Caco-2 (cell line): Measurements from ENCODE around the gene KRTAP5-9. TPM values are rescaled to one million over a fixed set of nuclear protein-coding genes. Genes with fewer than 3 reads are reported as not detected.
"Not testable (repeated sequence)": the region's sequence is repeated elsewhere in the genome, so short reads cannot be mapped to it uniquely, and the experiment has no call there.

Source experiments
- BruUV-seq: library from RNA; stranded (reverse); fragments of 400-500 nt; replicated peaks from 2 replicates; lab custom pipeline; 2021; lab: Mats Ljungman, UMichigan
- CTCF ChIA-PET: fragments of 300-600 bp; sonication (Branson Sonifier 250); formaldehyde crosslinking; loops from one replicate; lab custom pipeline; 2022; ENCODE audit warnings: antibody characterized with exemption; lab: Charles Lee
- POLR2A ChIA-PET: fragments of 300-600 bp; sonication (Branson Sonifier 250); formaldehyde crosslinking; loops from one replicate; lab custom pipeline; 2022; ENCODE audit warnings: antibody characterized with exemption; lab: Charles Lee
- DNase-seq, 2 experiments: peaks; one replicate each; pipeline versions ENCODE4 v3.0.0 to v3.0.0-alpha.2; 2020 to 2022
- H3K27me3 ChIP-seq: replicated peaks from 2 replicates; pipeline ENCODE4 v1.6.0; 2011; ENCODE audit warnings: low read length; ENCODE audit not compliant: control insufficient read depth, insufficient read depth
- H3K36me3 ChIP-seq: 2 replicates; pipeline ENCODE4 v1.5.1; 2011; ENCODE audit warnings: low read length; ENCODE audit not compliant: control insufficient read depth, insufficient read depth
- H3K4me1 ChIP-seq: fragments of 250-450 bp; sonication (Bioruptor Pico); 2 replicates; pipeline ENCODE4 v1.5.1; 2020; ENCODE audit warnings: mild to moderate bottlenecking
- H3K4me3 ChIP-seq: 2 replicates; pipeline ENCODE4 v1.5.1; 2011; ENCODE audit warnings: low read depth, mild to moderate bottlenecking, control low read depth, low read length
- H3K9me3 ChIP-seq: fragments of 250-450 bp; sonication (Bioruptor Pico); 2 replicates; pipeline ENCODE4 v1.5.1; 2020; ENCODE audit warnings: mild to moderate bottlenecking, moderate library complexity
- H3K27ac Mint-ChIP-seq: one replicate; pipeline ENCODE4 v1.8.0; 2022; ENCODE audit warnings: mixed read lengths; ENCODE audit not compliant: unreplicated experiment
- H3K27me3 Mint-ChIP-seq: one replicate; pipeline ENCODE4 v1.8.0; 2022; ENCODE audit warnings: mixed read lengths; ENCODE audit not compliant: insufficient read depth, unreplicated experiment
- H3K36me3 Mint-ChIP-seq: one replicate; pipeline ENCODE4 v1.8.0; 2022; ENCODE audit warnings: mild to moderate bottlenecking, mixed read lengths; ENCODE audit not compliant: insufficient read depth, unreplicated experiment
- H3K4me1 Mint-ChIP-seq: one replicate; pipeline ENCODE4 v1.8.0; 2022; ENCODE audit warnings: low read depth, mixed read lengths; ENCODE audit not compliant: unreplicated experiment
- H3K4me3 Mint-ChIP-seq: one replicate; pipeline ENCODE4 v1.8.0; 2022; ENCODE audit warnings: mild to moderate bottlenecking, moderate library complexity, mixed read lengths; ENCODE audit not compliant: unreplicated experiment
- H3K9me3 Mint-ChIP-seq: one replicate; pipeline ENCODE4 v1.8.0; 2022; ENCODE audit warnings: mixed read lengths; ENCODE audit not compliant: unreplicated experiment
- CTCF ChIP-seq, 2 experiments: fragments of 200-600 bp in 1 of 2; IDR thresholded peaks; 1 replicate in 1 of 2; 2 replicates in 1 of 2; pipeline versions ENCODE4 v1.5.1 to v1.8.0; 2011 to 2022; ENCODE audit warnings: antibody characterized with exemption in 1 of 2, control low read depth in 1 of 2, inconsistent platforms in 1 of 2, low read depth in 1 of 2, low read length in 1 of 2, mild to moderate bottlenecking in 1 of 2, moderate library complexity in 1 of 2; ENCODE audit not compliant: insufficient read depth in 1 of 2, severe bottlenecking in 1 of 2, unreplicated experiment in 1 of 2
- intact Hi-C: fragments of 100-400 bp; cut with micrococcal nuclease; formaldehyde crosslinking; loops from one replicate; pipeline ENCODE4 v1.10.0; 2022; ENCODE audit not compliant: unreplicated experiment
- total RNA-seq: library from RNA; stranded (reverse); gene quantifications from 2 replicates; pipeline ENCODE4 v1.2.3, GENCODE V29; 2022

Gene KRTAP5-9
- total RNA-seq, 1 experiment from 2014 or later: not detected

- no peaks in the 10 kb centered on the region for H3K27me3 Mint-ChIP-seq
- TF ChIP-seq CTCF (IDR thresholded peaks at IDR 0.05; ENCODE audit: insufficient read depth in 1 of 2, low read depth in 1 of 2, low read length in 1 of 2, severe bottlenecking in 1 of 2, unreplicated experiment in 1 of 2): no peak
- Histone ChIP-seq H3K4me3 (no peak overlapping the region), H3K27me3 (no peaks in the 10 kb centered on the region), H3K36me3 (no peaks in the 10 kb centered on the region), H3K4me1 (peaks cover 6% of the 10 kb centered on the region), H3K9me3 (no peaks in the 10 kb centered on the region)
- no peaks in the 10 kb centered on the region for H3K36me3 Mint-ChIP-seq
- H3K4me1 Mint-ChIP-seq: peaks cover 6% of the 10 kb centered on the region
- CTCF ChIA-PET: interaction anchor here (0.6 kb wide), 1 partner anchor 156 kb away, joined by 3 read pairs; no protein-coding TSS in a partner anchor
- no peak for DNase-seq
- H3K9me3 Mint-ChIP-seq: no peaks in the 10 kb centered on the region
- H3K27ac Mint-ChIP-seq: no peak overlapping the region
- H3K4me3 Mint-ChIP-seq: no peak overlapping the region
- POLR2A ChIA-PET: no interaction called here
- BruUV-seq: no TSS peak
- intact Hi-C loops: no loop called here
These were observed 26.2 kb downstream of the KRTAP5-9 start for GRCh38 chr11:71574418-71574817.

GRCh38 chr11:71575723-71576424, 27.7 kb downstream of the KRTAP5-9 start:
- H3K4me1 ChIP-seq: peaks cover 18% of the 10 kb centered on the region
- Mint-ChIP-seq H3K9me3 (no peaks in the 10 kb centered on the region), H3K36me3 (no peaks in the 10 kb centered on the region), H3K27me3 (no peaks in the 10 kb centered on the region), H3K4me3 (no peak overlapping the region), H3K4me1 (peaks cover 3% of the 10 kb centered on the region), H3K27ac (no peak overlapping the region)
- H3K27me3 ChIP-seq: no peaks in the 10 kb centered on the region
- no peaks in the 10 kb centered on the region for H3K36me3 ChIP-seq
- no peak for TF ChIP-seq CTCF (IDR thresholded peaks at IDR 0.05; ENCODE audit: insufficient read depth in 1 of 2, low read depth in 1 of 2, low read length in 1 of 2, severe bottlenecking in 1 of 2, unreplicated experiment in 1 of 2)
- no peaks in the 10 kb centered on the region for H3K9me3 ChIP-seq
- POLR2A ChIA-PET: no interaction called here
- CTCF ChIA-PET: interaction anchor here (0.5 kb wide), 1 partner anchor 46 kb away, joined by 3 read pairs; no protein-coding TSS in a partner anchor
- H3K4me3 ChIP-seq: no peak overlapping the region
- intact Hi-C loops: no loop called here
- no peak for DNase-seq
- BruUV-seq: no TSS peak

GRCh38 chr11:71576688-71577465, 28.7 kb downstream of the KRTAP5-9 start:
- H3K4me1 ChIP-seq: peaks cover 17% of the 10 kb centered on the region
- H3K4me3 Mint-ChIP-seq, H3K4me1 Mint-ChIP-seq, H3K36me3 Mint-ChIP-seq, H3K9me3 ChIP-seq, BruUV-seq, H3K27me3 ChIP-seq, H3K9me3 Mint-ChIP-seq, H3K4me3 ChIP-seq, H3K27me3 Mint-ChIP-seq, H3K27ac Mint-ChIP-seq, DNase-seq, POLR2A ChIA-PET, H3K36me3 ChIP-seq, CTCF ChIA-PET, intact Hi-C loops: not testable (repeated sequence)
